Liver (tissue), 9 donors: ENCODE results near the gene TACC2. TPM values are rescaled to one million over a fixed set of nuclear protein-coding genes. Genes with fewer than 3 reads are reported as not detected.

ENCODE experiments used
- DNase-seq: peaks from one replicate; pipeline ENCODE4 v3.0.0-alpha.2; 2017; ENCODE audit warnings: low spot score
- H3K27ac ChIP-seq, 2 donors: one replicate each; pipeline ENCODE4 v1.7.0; 2013; ENCODE audit warnings: inconsistent platforms in 2 of 2, low read length in 2 of 2, control low read depth in 1 of 2, low read depth in 1 of 2, mild to moderate bottlenecking in 1 of 2
- H3K27me3 ChIP-seq, 4 donors: one replicate each; pipeline versions ENCODE4 v1.6.1 to v1.7.0; 2013; ENCODE audit warnings: low read length in 3 of 4, inconsistent platforms in 1 of 4, mild to moderate bottlenecking in 1 of 4, moderate library complexity in 1 of 4; ENCODE audit not compliant: control insufficient read depth in 4 of 4, insufficient read depth in 4 of 4
- H3K36me3 ChIP-seq, 4 donors: one replicate each; pipeline versions ENCODE4 v1.6.1 to v1.7.0; 2013; ENCODE audit warnings: low read length in 3 of 4, mild to moderate bottlenecking in 3 of 4, low read depth in 1 of 4, moderate library complexity in 1 of 4; ENCODE audit not compliant: control insufficient read depth in 4 of 4, insufficient read depth in 3 of 4
- H3K4me1 ChIP-seq, 4 donors: one replicate each; pipeline versions ENCODE4 v1.6.1 to v1.7.0; 2013; ENCODE audit warnings: low read length in 3 of 4, mild to moderate bottlenecking in 3 of 4, moderate library complexity in 1 of 4; ENCODE audit not compliant: control insufficient read depth in 4 of 4, insufficient read depth in 4 of 4
- H3K4me3 ChIP-seq, 3 donors: one replicate each; pipeline versions ENCODE4 v1.6.1 to v1.7.0; 2013; ENCODE audit warnings: low read length in 3 of 3, control low read depth in 1 of 3, low read depth in 1 of 3, mild to moderate bottlenecking in 1 of 3
- H3K9ac ChIP-seq, 2 donors: one replicate each; pipeline ENCODE4 v1.7.0; 2013; ENCODE audit warnings: low read length in 2 of 2, mild to moderate bottlenecking in 2 of 2, moderate library complexity in 2 of 2, control low read depth in 1 of 2, low read depth in 1 of 2
- H3K9me3 ChIP-seq, 4 donors: one replicate each; pipeline versions ENCODE4 v1.6.1 to v1.7.0; 2013; ENCODE audit warnings: low read length in 3 of 4; ENCODE audit not compliant: control insufficient read depth in 4 of 4
- FOXA1 ChIP-seq: IDR thresholded peaks from 2 replicates; pipeline ENCODE4 v1.6.1; 2016; ENCODE audit warnings: antibody characterized with exemption
- FOXA2 ChIP-seq: IDR thresholded peaks from 2 replicates; pipeline ENCODE4 v1.6.1; 2016; ENCODE audit warnings: antibody characterized with exemption
- GABPA ChIP-seq, 2 donors: IDR thresholded peaks in 1 of 2; conservative IDR thresholded peaks in 1 of 2; 2 replicates each; pipeline ENCODE4 v1.6.1; 2016; ENCODE audit warnings: antibody characterized with exemption in 2 of 2, mild to moderate bottlenecking in 1 of 2, moderate library complexity in 1 of 2
- JUND ChIP-seq, 2 donors: IDR thresholded peaks; 2 replicates each; pipeline ENCODE4 v1.6.1; 2016; ENCODE audit warnings: antibody characterized with exemption in 2 of 2
- NR2F2 ChIP-seq: IDR thresholded peaks from 2 replicates; pipeline ENCODE4 v1.6.1; 2016; ENCODE audit warnings: antibody characterized with exemption
- SP1 ChIP-seq: IDR thresholded peaks from 2 replicates; pipeline ENCODE4 v1.6.1; 2018; ENCODE audit warnings: antibody characterized with exemption, mild to moderate bottlenecking
- TAF1 ChIP-seq: conservative IDR thresholded peaks from 2 replicates; pipeline ENCODE4 v1.6.1; 2016; ENCODE audit warnings: antibody characterized with exemption, mild to moderate bottlenecking
- YY1 ChIP-seq: IDR thresholded peaks from 2 replicates; pipeline ENCODE4 v1.6.1; 2016; ENCODE audit warnings: antibody characterized with exemption, mild to moderate bottlenecking
- WGBS: extraction: QIAGEN DNeasy Blood & Tissue Kit; methylation state at CpG from one replicate; pipeline ENCODE4 v1.1.7; 2013; 5-methylcytosine and 5-hydroxymethylcytosine counted together
- polyA plus RNA-seq, 2 donors: library from polyadenylated mRNA; stranded (reverse) in 1 of 2; unstranded in 1 of 2; fragments of 200-250 nt in 1 of 2; fragments of >200 nt in 1 of 2; fragmentation: Nextera tagmentation in 1 of 2; extraction: Ambion mirVana in 1 of 2; gene quantifications; one replicate each; pipeline versions ENCODE4 v1.2.1 to v1.2.3, GENCODE V29; 2013 to 2015
- total RNA-seq, 2 donors: library from RNA; depleted of rRNA; stranded (reverse); fragments of >200 nt; gene quantifications; one replicate each; pipeline ENCODE4 v1.2.3, GENCODE V29; 2014
- TF ChIP-seq, protein P1 (sequence below): fragments of 150-350 bp; IDR thresholded peaks from 2 replicates; pipeline ENCODE4 v1.5.1; 2017; ENCODE audit warnings: improper control_type of control experiment, low read depth, low read length; ENCODE audit not compliant: missing input control
- TF ChIP-seq, protein P2 (sequence below): IDR thresholded peaks from 2 replicates; pipeline ENCODE4 v1.6.1; 2016; ENCODE audit warnings: antibody characterized with exemption, mild to moderate bottlenecking
- TF ChIP-seq, protein P3 (sequence below): IDR thresholded peaks from 2 replicates; pipeline ENCODE4 v1.6.1; 2016; ENCODE audit warnings: antibody characterized with exemption
- TF ChIP-seq, protein P4 (sequence below): IDR thresholded peaks from 2 replicates; pipeline ENCODE4 v1.6.1; 2016; ENCODE audit warnings: antibody characterized with exemption
- donor health status: healthy.
- donor health status: healthy.
- donor health status: healthy.
- donor health status: healthy.
- donor health status: healthy.

TACC2 gene
- total and polyA plus RNA-seq, 4 donors, result 1.5 to 9.1 (median 7.8) TPM

DNA sequence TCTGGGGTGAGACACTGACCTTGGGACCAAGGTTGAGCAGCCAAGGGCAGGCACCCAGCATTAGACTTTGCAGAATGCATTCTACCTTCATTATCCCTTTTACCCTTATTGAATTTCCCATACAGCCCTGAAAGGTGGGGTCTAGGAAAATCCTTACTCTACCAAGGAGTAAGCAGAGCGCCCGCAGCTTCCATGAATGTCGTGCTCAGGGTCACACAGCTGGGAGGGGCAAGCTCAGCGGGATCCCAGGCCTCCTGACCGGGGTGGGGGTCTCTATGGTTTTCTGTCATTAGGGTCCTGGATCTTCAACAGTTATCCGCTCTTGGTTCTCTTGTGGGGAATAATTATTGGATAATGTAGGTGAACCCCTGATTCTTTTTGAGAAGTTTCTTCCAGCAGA, 251.4 kb downstream of the TACC2 start:
- Histone ChIP-seq H3K4me1 (no peaks in the 10 kb centered on the region), H3K4me3 (no peak overlapping the region), H3K27ac (no peak overlapping the region), H3K27me3 (no peaks in the 10 kb centered on the region), H3K9me3 (no peaks in the 10 kb centered on the region), H3K9ac (no peak overlapping the region), H3K36me3 (peaks cover 0 to 30% (median 12%) of the 10 kb centered on the region in 4 donors)
- 95% methylated on average over 6 of the region's 6 CpGs for WGBS
- no peak for DNase-seq
- no peak for TF ChIP-seq FOXA2
- TF ChIP-seq YY1, result no peak

DNA sequence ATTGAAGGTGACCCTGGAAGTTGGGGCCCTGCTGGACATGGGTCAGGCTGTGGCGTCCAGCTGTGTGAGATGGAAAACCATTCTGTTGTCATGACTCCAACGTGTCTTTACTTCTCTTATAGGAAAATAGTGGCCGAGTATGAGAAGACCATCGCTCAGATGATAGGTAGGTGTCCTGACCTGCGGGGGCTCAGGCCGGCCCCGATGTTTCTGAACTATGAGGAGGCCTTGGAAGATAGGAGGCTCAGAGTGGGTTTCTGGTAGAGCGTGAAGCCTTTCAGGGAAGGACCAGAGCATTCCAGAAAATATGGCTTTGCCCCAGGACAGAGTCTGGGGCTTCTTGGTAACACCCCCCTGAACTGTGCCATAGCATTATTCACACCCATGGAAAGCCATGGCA, 252.9 kb downstream of the TACC2 start:
- H3K27me3 ChIP-seq, result no peaks in the 10 kb centered on the region
- WGBS, result 95% methylated on average over 8 of the region's 8 CpGs
- H3K36me3 ChIP-seq, result peaks cover 0 to 28% (median 12%) of the 10 kb centered on the region in 4 donors
- no peak for DNase-seq
- H3K27ac ChIP-seq, result no peak overlapping the region
- peak overlapping the region in 1 of 2 donors; percentile 2 for H3K9ac ChIP-seq
- H3K9me3 ChIP-seq, result no peaks in the 10 kb centered on the region
- TF ChIP-seq GABPA (IDR thresholded peaks at IDR 0.05 in 1 of 2, conservative IDR thresholded peaks at IDR 0.05 in 1 of 2) (no peak), YY1 (no peak), SP1 (no peak)
- no peak overlapping the region for H3K4me3 ChIP-seq
- no peaks in the 10 kb centered on the region for H3K4me1 ChIP-seq

DNA sequence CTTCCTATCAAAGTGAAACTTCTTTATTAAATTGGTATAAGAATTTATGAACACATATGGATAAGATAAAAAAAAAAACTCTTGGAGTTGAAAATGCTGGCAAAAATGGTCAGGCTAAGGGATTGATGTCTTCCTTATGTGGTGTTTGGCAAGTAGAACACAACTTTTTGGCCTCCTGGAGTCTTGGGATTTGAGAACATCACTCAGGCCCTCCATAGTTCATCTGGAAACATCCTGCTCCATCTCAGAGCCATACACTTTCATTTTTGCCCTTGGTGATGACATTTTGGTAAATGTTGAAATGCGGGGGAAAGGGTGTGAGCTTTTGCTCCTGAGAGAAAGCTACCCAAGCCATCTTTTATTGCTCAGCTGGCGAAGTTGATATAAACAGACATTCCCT, 254.6 kb downstream of the TACC2 start:
- H3K36me3 ChIP-seq, result peaks cover 0 to 19% (median 7%) of the 10 kb centered on the region in 4 donors
- no peaks in the 10 kb centered on the region for H3K4me1 ChIP-seq
- H3K9me3 ChIP-seq, result no peaks in the 10 kb centered on the region
- no peak overlapping the region for H3K27ac ChIP-seq
- 93% methylated on average over 2 of the region's 2 CpGs for WGBS
- DNase-seq, result no peak
- no peak overlapping the region for H3K4me3 ChIP-seq
- H3K27me3 ChIP-seq, result no peaks in the 10 kb centered on the region
- H3K9ac ChIP-seq, result no peak overlapping the region
- TF ChIP-seq NR2F2, result no peak
- TF ChIP-seq FOXA2, result no peak
- TF ChIP-seq, protein P1, sequence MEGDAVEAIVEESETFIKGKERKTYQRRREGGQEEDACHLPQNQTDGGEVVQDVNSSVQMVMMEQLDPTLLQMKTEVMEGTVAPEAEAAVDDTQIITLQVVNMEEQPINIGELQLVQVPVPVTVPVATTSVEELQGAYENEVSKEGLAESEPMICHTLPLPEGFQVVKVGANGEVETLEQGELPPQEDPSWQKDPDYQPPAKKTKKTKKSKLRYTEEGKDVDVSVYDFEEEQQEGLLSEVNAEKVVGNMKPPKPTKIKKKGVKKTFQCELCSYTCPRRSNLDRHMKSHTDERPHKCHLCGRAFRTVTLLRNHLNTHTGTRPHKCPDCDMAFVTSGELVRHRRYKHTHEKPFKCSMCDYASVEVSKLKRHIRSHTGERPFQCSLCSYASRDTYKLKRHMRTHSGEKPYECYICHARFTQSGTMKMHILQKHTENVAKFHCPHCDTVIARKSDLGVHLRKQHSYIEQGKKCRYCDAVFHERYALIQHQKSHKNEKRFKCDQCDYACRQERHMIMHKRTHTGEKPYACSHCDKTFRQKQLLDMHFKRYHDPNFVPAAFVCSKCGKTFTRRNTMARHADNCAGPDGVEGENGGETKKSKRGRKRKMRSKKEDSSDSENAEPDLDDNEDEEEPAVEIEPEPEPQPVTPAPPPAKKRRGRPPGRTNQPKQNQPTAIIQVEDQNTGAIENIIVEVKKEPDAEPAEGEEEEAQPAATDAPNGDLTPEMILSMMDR, result no peak
- TF ChIP-seq YY1, result no peak

DNA sequence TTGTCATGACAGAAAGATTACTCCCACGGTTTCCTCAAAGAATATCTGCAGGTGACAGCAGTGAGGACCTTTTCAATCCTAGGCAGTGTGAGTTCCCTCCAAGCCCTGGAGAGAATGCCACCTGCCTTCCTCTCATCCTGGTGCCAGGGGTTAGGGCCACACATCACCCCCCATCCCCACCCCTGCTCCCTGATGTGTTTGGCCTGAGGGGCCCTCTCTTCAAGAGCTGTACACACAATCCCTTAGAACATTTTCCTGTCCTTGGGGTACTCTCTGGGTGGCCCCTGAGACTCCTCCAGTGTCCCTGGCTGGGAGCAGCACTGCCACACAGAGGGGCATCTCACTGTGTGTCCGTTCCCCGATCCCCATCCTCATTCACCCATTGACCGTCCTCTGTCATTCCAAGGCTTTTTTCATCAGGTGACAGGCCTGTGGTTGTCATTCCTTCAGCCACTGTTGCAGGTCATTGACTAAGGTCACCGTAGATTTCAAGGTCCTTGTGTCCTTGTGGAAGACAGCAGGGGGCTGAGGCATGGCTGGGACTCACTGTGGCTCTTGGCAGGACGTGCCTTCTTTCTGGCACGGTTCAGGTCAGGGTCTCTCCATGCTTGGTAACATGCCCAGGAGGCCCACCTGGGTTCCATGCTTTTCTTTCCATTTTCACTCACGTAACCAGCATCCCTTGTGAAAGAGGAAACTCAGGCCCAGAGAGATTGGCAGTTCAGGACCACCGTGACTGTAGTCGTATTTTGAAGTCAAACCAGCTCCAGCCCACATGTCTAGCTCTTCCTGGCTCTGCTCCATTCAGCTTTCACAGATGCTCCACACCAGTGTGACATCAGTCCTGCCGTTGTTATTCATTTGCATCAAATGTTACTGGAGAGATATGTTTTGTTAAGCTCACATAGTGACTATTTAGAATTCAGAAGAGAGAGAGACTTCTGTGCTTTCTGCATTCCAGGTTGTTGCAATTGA, 255.3 kb downstream of the TACC2 start:
- Histone ChIP-seq H3K27ac (no peak overlapping the region), H3K36me3 (peaks cover 0 to 21% (median 7%) of the 10 kb centered on the region in 4 donors), H3K4me1 (no peaks in the 10 kb centered on the region), H3K4me3 (no peak overlapping the region), H3K27me3 (no peaks in the 10 kb centered on the region), H3K9ac (no peak overlapping the region), H3K9me3 (no peaks in the 10 kb centered on the region)
- no peak for DNase-seq
- 88% methylated on average over 11 of the region's 11 CpGs for WGBS
- TF ChIP-seq SP1 (no peak), GABPA (IDR thresholded peaks at IDR 0.05 in 1 of 2, conservative IDR thresholded peaks at IDR 0.05 in 1 of 2) (no peak), YY1 (no peak), FOXA1 (no peak), TAF1 (no peak), JUND (IDR thresholded peaks at IDR 0.05) (no peak), FOXA2 (no peak)
- TF ChIP-seq, protein P1, result no peak
- TF ChIP-seq, protein P2, sequence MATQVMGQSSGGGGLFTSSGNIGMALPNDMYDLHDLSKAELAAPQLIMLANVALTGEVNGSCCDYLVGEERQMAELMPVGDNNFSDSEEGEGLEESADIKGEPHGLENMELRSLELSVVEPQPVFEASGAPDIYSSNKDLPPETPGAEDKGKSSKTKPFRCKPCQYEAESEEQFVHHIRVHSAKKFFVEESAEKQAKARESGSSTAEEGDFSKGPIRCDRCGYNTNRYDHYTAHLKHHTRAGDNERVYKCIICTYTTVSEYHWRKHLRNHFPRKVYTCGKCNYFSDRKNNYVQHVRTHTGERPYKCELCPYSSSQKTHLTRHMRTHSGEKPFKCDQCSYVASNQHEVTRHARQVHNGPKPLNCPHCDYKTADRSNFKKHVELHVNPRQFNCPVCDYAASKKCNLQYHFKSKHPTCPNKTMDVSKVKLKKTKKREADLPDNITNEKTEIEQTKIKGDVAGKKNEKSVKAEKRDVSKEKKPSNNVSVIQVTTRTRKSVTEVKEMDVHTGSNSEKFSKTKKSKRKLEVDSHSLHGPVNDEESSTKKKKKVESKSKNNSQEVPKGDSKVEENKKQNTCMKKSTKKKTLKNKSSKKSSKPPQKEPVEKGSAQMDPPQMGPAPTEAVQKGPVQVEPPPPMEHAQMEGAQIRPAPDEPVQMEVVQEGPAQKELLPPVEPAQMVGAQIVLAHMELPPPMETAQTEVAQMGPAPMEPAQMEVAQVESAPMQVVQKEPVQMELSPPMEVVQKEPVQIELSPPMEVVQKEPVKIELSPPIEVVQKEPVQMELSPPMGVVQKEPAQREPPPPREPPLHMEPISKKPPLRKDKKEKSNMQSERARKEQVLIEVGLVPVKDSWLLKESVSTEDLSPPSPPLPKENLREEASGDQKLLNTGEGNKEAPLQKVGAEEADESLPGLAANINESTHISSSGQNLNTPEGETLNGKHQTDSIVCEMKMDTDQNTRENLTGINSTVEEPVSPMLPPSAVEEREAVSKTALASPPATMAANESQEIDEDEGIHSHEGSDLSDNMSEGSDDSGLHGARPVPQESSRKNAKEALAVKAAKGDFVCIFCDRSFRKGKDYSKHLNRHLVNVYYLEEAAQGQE, result no peak
- TF ChIP-seq, protein P3, sequence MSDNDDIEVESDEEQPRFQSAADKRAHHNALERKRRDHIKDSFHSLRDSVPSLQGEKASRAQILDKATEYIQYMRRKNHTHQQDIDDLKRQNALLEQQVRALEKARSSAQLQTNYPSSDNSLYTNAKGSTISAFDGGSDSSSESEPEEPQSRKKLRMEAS, result no peak
- TF ChIP-seq, protein P4, sequence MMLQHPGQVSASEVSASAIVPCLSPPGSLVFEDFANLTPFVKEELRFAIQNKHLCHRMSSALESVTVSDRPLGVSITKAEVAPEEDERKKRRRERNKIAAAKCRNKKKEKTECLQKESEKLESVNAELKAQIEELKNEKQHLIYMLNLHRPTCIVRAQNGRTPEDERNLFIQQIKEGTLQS, result no peak
